ENCODE measurements around the gene ZNF654.

- TF ChIP-seq CTCF (IDR thresholded peaks at IDR 0.05; ENCODE audit: insufficient read depth, low read depth, low read length) (no peak), EZH2 (IDR thresholded peaks at IDR 0.05; ENCODE audit: insufficient read depth, low read length) (no peak)
Observed at GRCh38 chr3:88192631-88193030, 133.6 kb downstream of the ZNF654 start.

All from astrocyte (in vitro differentiated cells and primary cell).